Myocyte (in vitro differentiated cells): Measurements from ENCODE around the gene FMO3. TPM values are rescaled to one million over a fixed set of nuclear protein-coding genes. Genes with fewer than 3 reads are reported as not detected.

Source experiments
- DNase-seq: peaks from one replicate; pipeline ENCODE4 v3.0.0-alpha.2; 2012; ENCODE audit warnings: low read depth
- polyA plus RNA-seq: library from polyadenylated mRNA; unstranded; fragments of >200 nt; gene quantifications from one replicate; pipeline ENCODE4 v1.2.1, GENCODE V29; 2012; ENCODE audit warnings: missing spikeins
- total RNA-seq: library from RNA; depleted of rRNA; stranded (reverse); fragments of >200 nt; gene quantifications from 2 replicates; pipeline ENCODE4 v1.2.3, GENCODE V29; 2014

The FMO3 gene
- total RNA-seq, result 0.62 TPM in 1 of 2 replicates, not detected in the other
- 0.05 TPM for polyA plus RNA-seq

- no peak for DNase-seq
These were observed at the start of gene FMO3 for GRCh38 chr1:171090604-171091003. Gene FMO3, plus strand, starts transcription at chr1:171090905. Its CDS starts 1,754 bp downstream, at chr1:171092659.

- no peak for DNase-seq
These were observed 42.7 kb upstream of the FMO3 start for GRCh38 chr1:171048014-171048413.

- DNase-seq, result no peak
These were observed 37.7 kb upstream of the FMO3 start for GRCh38 chr1:171052977-171053376.

GRCh38 chr1:171055966-171056643 is 34.6 kb upstream of the FMO3 start:
- DNase-seq, result peak; percentile 4

- DNase-seq, result no peak
These were observed 29.1 kb upstream of the FMO3 start for GRCh38 chr1:171061425-171062143.

- no peak for DNase-seq
These were observed 27.8 kb upstream of the FMO3 start for GRCh38 chr1:171062902-171063301.

- DNase-seq, result no peak
These were observed 15.7 kb upstream of the FMO3 start for GRCh38 chr1:171075041-171075440.

GRCh38 chr1:171081314-171081753 is 9.4 kb upstream of the FMO3 start:
- peak; percentile 49 for DNase-seq

GRCh38 chr1:171081763-171082201 is 8.9 kb upstream of the FMO3 start:
- DNase-seq, result no peak

GRCh38 chr1:171082606-171083005 is 8.1 kb upstream of the FMO3 start:
- no peak for DNase-seq

- no peak for DNase-seq
These were observed 7.5 kb upstream of the FMO3 start for GRCh38 chr1:171083222-171083621.

GRCh38 chr1:171084091-171084490 is 6.6 kb upstream of the FMO3 start:
- DNase-seq, result no peak

- DNase-seq, result no peak
These were observed 5.8 kb upstream of the FMO3 start for GRCh38 chr1:171084870-171085269.

GRCh38 chr1:171087896-171088295 is 2.8 kb upstream of the FMO3 start:
- DNase-seq, result no peak

- DNase-seq, result no peak
These were observed 13.2 kb downstream of the FMO3 start for GRCh38 chr1:171103862-171104261.

GRCh38 chr1:171107262-171107940 is 16.7 kb downstream of the FMO3 start:
- DNase-seq, result peak; percentile 39

GRCh38 chr1:171107969-171108368 is 17.3 kb downstream of the FMO3 start:
- DNase-seq, result no peak

GRCh38 chr1:171109966-171110365 is 19.3 kb downstream of the FMO3 start:
- DNase-seq, result no peak

- no peak for DNase-seq
These were observed 20.1 kb downstream of the FMO3 start for GRCh38 chr1:171110621-171111326.

GRCh38 chr1:171112119-171112518 is 21.4 kb downstream of the FMO3 start:
- DNase-seq, result no peak

- no peak for DNase-seq
These were observed 22.7 kb downstream of the FMO3 start for GRCh38 chr1:171113382-171113781.
